OCI-LY3 (cell line): ENCODE results near the gene LOXHD1.

Experiments
- H2AFZ ChIP-seq: fragments of 200-600, 300-600 bp; shearing (Covaris generic); 2 replicates; pipeline ENCODE4 v1.6.0; 2014; ENCODE audit warnings: antibody characterized with exemption, low read depth, low read length
- H3K27ac ChIP-seq: fragments of 200-600, 300-600 bp; sonication (generic); 2 replicates; pipeline ENCODE4 v1.5.1; 2014; ENCODE audit warnings: mild to moderate bottlenecking, low read length, moderate library complexity, mixed read lengths
- H3K27me3 ChIP-seq: fragments of 200-600, 300-600 bp; sonication (generic); 2 replicates; pipeline ENCODE4 v1.6.1; 2014; ENCODE audit warnings: low read depth, low read length, mixed read lengths
- H3K36me3 ChIP-seq: fragments of 200-600, 300-600 bp; sonication (generic); replicated peaks from 2 replicates; pipeline ENCODE3; 2014; ENCODE audit warnings: low read depth, low read length, mixed read lengths
- H3K4me1 ChIP-seq: fragments of 300-600, 200-600 bp; sonication (generic); 2 replicates; pipeline ENCODE4 v1.6.1; 2014; ENCODE audit warnings: low read length, mixed read lengths
- H3K4me2 ChIP-seq: fragments of 200-600, 300-600 bp; sonication (generic); 2 replicates; pipeline ENCODE4 v1.6.1; 2014; ENCODE audit warnings: low read length, mixed read lengths
- H3K4me3 ChIP-seq: fragments of 300-600, 200-600 bp; sonication (generic); 2 replicates; pipeline ENCODE4 v1.5.1; 2014; ENCODE audit warnings: antibody characterized with exemption, mild to moderate bottlenecking, low read length, moderate library complexity
- H3K79me2 ChIP-seq: fragments of 300-600, 200-600 bp; shearing (Covaris generic); 2 replicates; pipeline ENCODE4 v1.6.1; 2014; ENCODE audit warnings: mild to moderate bottlenecking, low read length, mixed read lengths
- H3K9ac ChIP-seq: fragments of 300-600, 200-600 bp; shearing (Covaris generic); 2 replicates; pipeline ENCODE4 v1.6.0; 2014; ENCODE audit warnings: mild to moderate bottlenecking, low read length, moderate library complexity
- H3K9me3 ChIP-seq: fragments of 200-600, 300-600 bp; shearing (Covaris generic); 2 replicates; pipeline ENCODE4 v1.6.1; 2014; ENCODE audit warnings: low read length, mixed read lengths; ENCODE audit not compliant: insufficient read depth
- H4K20me1 ChIP-seq: fragments of 200-600, 300-600 bp; sonication (generic); 2 replicates; pipeline ENCODE4 v1.6.1; 2016; ENCODE audit warnings: low read length, mixed read lengths; ENCODE audit not compliant: insufficient read depth
- CTCF ChIP-seq: fragments of 200-600, 300-600 bp; sonication (generic); IDR thresholded peaks from 2 replicates; pipeline ENCODE4 v1.5.1; 2014; ENCODE audit warnings: antibody characterized with exemption, low read length, low read depth
- EZH2phosphoT487 ChIP-seq: fragments of 200-600 bp; shearing (Covaris generic); IDR thresholded peaks from 2 replicates; pipeline ENCODE4 v1.6.1; 2018; ENCODE audit warnings: antibody characterized with exemption, mixed run types, low read depth

LOXHD1 gene

GRCh38 chr18:46461993-46462392 is 195.0 kb downstream of the LOXHD1 start:
- H3K4me2 ChIP-seq: no peak overlapping the region
- H3K4me1 ChIP-seq: no peaks in the 10 kb centered on the region
- H3K27ac ChIP-seq: no peak overlapping the region
- peaks cover 68% of the 10 kb centered on the region for H3K27me3 ChIP-seq
- H3K79me2 ChIP-seq: no peaks in the 10 kb centered on the region
- no peaks in the 10 kb centered on the region for H3K36me3 ChIP-seq
- H3K9ac ChIP-seq: no peak overlapping the region
- H3K4me3 ChIP-seq: no peak overlapping the region
- H2AFZ ChIP-seq: no peak overlapping the region
- TF ChIP-seq EZH2phosphoT487: no peak
- no peak for TF ChIP-seq CTCF
- H3K9me3 ChIP-seq: no peaks in the 10 kb centered on the region
- no peaks in the 10 kb centered on the region for H4K20me1 ChIP-seq

DNA sequence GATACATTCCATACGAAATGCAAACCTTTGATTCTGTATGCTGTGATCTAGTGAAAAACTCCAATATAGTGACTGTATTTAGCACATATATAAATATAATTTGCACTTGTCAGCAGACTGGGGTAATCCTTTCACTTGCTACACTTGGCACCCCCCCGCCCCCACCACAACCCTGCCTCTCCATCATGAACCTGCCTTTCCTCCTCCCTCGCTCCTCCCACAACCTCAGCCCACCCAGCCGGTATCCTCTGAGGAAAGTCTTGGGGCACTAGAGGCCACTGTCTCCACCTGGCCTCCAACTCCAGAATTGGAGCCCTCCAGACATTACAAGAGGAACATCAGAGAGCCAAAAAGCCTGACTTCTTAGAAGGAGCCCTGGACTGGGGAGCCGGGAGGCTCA is 196.3 kb downstream of the LOXHD1 start:
- TF ChIP-seq CTCF (no peak), EZH2phosphoT487 (no peak)
- Histone ChIP-seq H3K9ac (no peak overlapping the region), H3K36me3 (no peaks in the 10 kb centered on the region), H3K4me3 (no peak overlapping the region), H3K27me3 (peaks cover 58% of the 10 kb centered on the region), H3K79me2 (no peaks in the 10 kb centered on the region), H3K4me1 (no peaks in the 10 kb centered on the region), H2AFZ (no peak overlapping the region), H3K27ac (no peak overlapping the region), H3K9me3 (no peaks in the 10 kb centered on the region), H4K20me1 (no peaks in the 10 kb centered on the region), H3K4me2 (no peak overlapping the region)

GRCh38 chr18:46459789-46460455 is 197.1 kb downstream of the LOXHD1 start:
- TF ChIP-seq EZH2phosphoT487 (no peak), CTCF (no peak)

DNA sequence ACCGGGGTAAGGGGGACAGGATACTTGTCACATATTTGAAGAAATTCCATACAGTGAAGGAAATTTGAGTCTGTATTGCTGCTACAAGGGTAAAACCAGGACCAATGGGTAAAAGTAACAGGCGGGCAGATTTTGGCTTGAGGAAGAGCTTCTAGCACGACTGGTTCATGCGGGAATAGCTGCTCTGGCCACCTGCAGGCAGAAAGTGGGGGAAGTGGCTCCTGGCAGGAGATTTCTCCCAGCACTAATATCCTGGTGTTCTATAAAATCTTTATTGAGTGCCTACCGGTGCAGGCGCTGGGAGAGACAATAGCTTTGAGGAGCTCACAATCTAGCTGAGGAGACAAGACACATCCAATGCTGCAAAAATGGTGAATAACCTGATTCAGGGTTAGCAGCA is 198.5 kb downstream of the LOXHD1 start:
- no peak for TF ChIP-seq CTCF
- TF ChIP-seq EZH2phosphoT487: no peak
- no peak overlapping the region for H3K9ac ChIP-seq
- H3K27me3 ChIP-seq: peaks cover 50% of the 10 kb centered on the region
- H3K4me3 ChIP-seq: no peak overlapping the region
- no peaks in the 10 kb centered on the region for H3K9me3 ChIP-seq
- H3K4me2 ChIP-seq: no peak overlapping the region
- no peaks in the 10 kb centered on the region for H4K20me1 ChIP-seq
- no peaks in the 10 kb centered on the region for H3K36me3 ChIP-seq
- H2AFZ ChIP-seq: no peak overlapping the region
- H3K79me2 ChIP-seq: no peaks in the 10 kb centered on the region
- no peak overlapping the region for H3K27ac ChIP-seq
- H3K4me1 ChIP-seq: no peaks in the 10 kb centered on the region

More at GRCh38 chr18:46459789-46460455, 197.1 kb downstream of the LOXHD1 start:
- Histone ChIP-seq H3K27me3 (peaks cover 54% of the 10 kb centered on the region), H3K36me3 (no peaks in the 10 kb centered on the region), H3K27ac (no peak overlapping the region), H3K4me1 (no peaks in the 10 kb centered on the region), H3K9me3 (no peaks in the 10 kb centered on the region), H3K4me2 (no peak overlapping the region), H3K4me3 (no peak overlapping the region), H3K9ac (no peak overlapping the region), H3K79me2 (no peaks in the 10 kb centered on the region), H2AFZ (no peak overlapping the region), H4K20me1 (no peaks in the 10 kb centered on the region)
